HCT116 (cell line): ENCODE data around the gene STUM. TPM values are rescaled to one million over a fixed set of nuclear protein-coding genes. Genes with fewer than 3 reads are reported as not detected.

Experiments used
- ATAC-seq: fragments of 200-7000 bp; cut with Tn5 transposase; 2 replicates; pipeline ENCODE4 v1.9.1; 2020; ENCODE audit warnings: mild to moderate bottlenecking, moderate library complexity
- BruUV-seq: library from RNA; stranded (reverse); fragments of 400-500 nt; replicated peaks from 2 replicates; lab custom pipeline; 2021; lab: Mats Ljungman, UMichigan
- CTCF ChIA-PET: fragments of 300-600 bp; sonication (Branson Sonifier 250); formaldehyde crosslinking; loops from one replicate; lab custom pipeline; 2021; ENCODE audit warnings: antibody characterized with exemption; lab: Charles Lee
- POLR2A ChIA-PET: fragments of 300-600, 350-600 bp; sonication (Branson Sonifier 250); formaldehyde crosslinking; loops from one replicate; lab custom pipeline; 2021; ENCODE audit warnings: antibody characterized with exemption; lab: Charles Lee
- RAD21 ChIA-PET, 2 experiments: fragments of 300-600 bp; sonication (Branson Sonifier 250); formaldehyde crosslinking; loops; one replicate each; lab custom pipeline; 2023; ENCODE audit warnings: low total read pairs in 2 of 2; ENCODE audit not compliant: uncharacterized antibody in 2 of 2, unreplicated experiment in 2 of 2, low non-redundant PET in 1 of 2; lab: Charles Lee
- DNase-seq: peaks from one replicate; pipeline ENCODE4 v3.0.0-alpha.2; 2010; ENCODE audit warnings: low read depth, low spot score
- H2AFZ ChIP-seq: fragments of 200-600 bp; shearing (Covaris generic), sonication (generic); 2 replicates; pipeline ENCODE4 v1.6.1; 2017; ENCODE audit warnings: low read depth, mixed run types, mixed read lengths, antibody characterized with exemption, low read length; ENCODE audit not compliant: poor library complexity, severe bottlenecking
- H3K27ac ChIP-seq: 2 replicates; pipeline ENCODE4 v1.5.1; 2012; ENCODE audit warnings: low read depth, low read length
- H3K27me3 ChIP-seq: fragments of 200-600 bp; sonication (generic); 2 replicates; pipeline ENCODE4 v1.6.1; 2016; ENCODE audit warnings: mixed run types, low read length, mixed read lengths; ENCODE audit not compliant: insufficient read depth
- H3K36me3 ChIP-seq, 2 experiments: fragments of 200-500 bp in 1 of 2; fragments of 200-600 bp in 1 of 2; sonication (Bioruptor generic) in 1 of 2; sonication (generic) in 1 of 2; 2 replicates each; pipeline versions ENCODE4 v1.5.1 to v1.6.1; 2014 to 2016; ENCODE audit warnings: low read length in 2 of 2, inconsistent platforms in 1 of 2, mixed read lengths in 1 of 2, mixed run types in 1 of 2; ENCODE audit not compliant: insufficient read depth in 2 of 2, control insufficient read depth in 1 of 2
- H3K4me1 ChIP-seq, 2 experiments: fragments of 200-600 bp in 1 of 2; sonication (generic) in 1 of 2; 2 replicates each; pipeline versions ENCODE4 v1.5.1 to v1.6.1; 2012 to 2017; ENCODE audit warnings: low read length in 2 of 2, inconsistent platforms in 1 of 2, mild to moderate bottlenecking in 1 of 2, mixed read lengths in 1 of 2, mixed run types in 1 of 2, moderate library complexity in 1 of 2; ENCODE audit not compliant: insufficient read depth in 2 of 2, control insufficient read depth in 1 of 2
- H3K4me2 ChIP-seq: fragments of 200-600 bp; sonication (generic); 2 replicates; pipeline ENCODE4 v1.6.1; 2017; ENCODE audit warnings: mixed run types, low read length, mixed read lengths
- H3K4me3 ChIP-seq, 2 experiments: fragments of 200-600 bp in 1 of 2; sonication (generic) in 1 of 2; replicated peaks in 1 of 2; 2 replicates each; pipeline ENCODE4 v1.5.1; 2011 to 2016; ENCODE audit warnings: low read length in 2 of 2, control low read depth in 1 of 2, low read depth in 1 of 2, mild to moderate bottlenecking in 1 of 2, mixed read lengths in 1 of 2, mixed run types in 1 of 2
- H3K79me2 ChIP-seq: fragments of 200-600 bp; sonication (generic); 2 replicates; pipeline ENCODE4 v1.6.1; 2017; ENCODE audit warnings: mild to moderate bottlenecking, mixed run types, low read length, moderate library complexity, mixed read lengths; ENCODE audit not compliant: insufficient read depth
- H3K9ac ChIP-seq: fragments of 200-600 bp; sonication (generic); 2 replicates; pipeline ENCODE4 v1.6.1; 2016; ENCODE audit warnings: low read length, mixed read lengths
- H3K9me2 ChIP-seq: fragments of 200-600 bp; sonication (generic), shearing (Covaris generic); 2 replicates; pipeline ENCODE4 v1.6.1; 2017; ENCODE audit warnings: mixed run types, mild to moderate bottlenecking, moderate library complexity; ENCODE audit not compliant: insufficient read depth
- H3K9me3 ChIP-seq, 2 experiments: fragments of 200-500 bp in 1 of 2; fragments of 200-600 bp in 1 of 2; sonication (Bioruptor generic) in 1 of 2; sonication (generic) in 1 of 2; 2 replicates each; pipeline ENCODE4 v1.6.1; 2014 to 2017; ENCODE audit warnings: low read length in 2 of 2, mixed read lengths in 2 of 2, inconsistent platforms in 1 of 2, low read depth in 1 of 2, mild to moderate bottlenecking in 1 of 2, mixed run types in 1 of 2, moderate library complexity in 1 of 2; ENCODE audit not compliant: control insufficient read depth in 1 of 2, insufficient read depth in 1 of 2
- H4K20me1 ChIP-seq: fragments of 200-600 bp; sonication (generic), shearing (Covaris generic); 2 replicates; pipeline ENCODE4 v1.6.1; 2017; ENCODE audit warnings: mixed run types, mild to moderate bottlenecking, moderate library complexity; ENCODE audit not compliant: insufficient read depth
- CBX3 ChIP-seq: IDR thresholded peaks from 2 replicates; pipeline ENCODE4 v1.6.1; 2012; ENCODE audit warnings: low read depth
- CEBPB ChIP-seq: IDR thresholded peaks from 2 replicates; pipeline ENCODE4 v1.6.1; 2012; ENCODE audit warnings: low read depth
- EGR1 ChIP-seq: IDR thresholded peaks from 2 replicates; pipeline ENCODE4 v1.6.1; 2012; ENCODE audit warnings: low read depth
- EZH2 ChIP-seq: fragments of 200-600 bp; sonication (generic); IDR thresholded peaks from 2 replicates; pipeline ENCODE4 v1.6.1; 2017; ENCODE audit warnings: antibody characterized with exemption, mixed run types
- JUND ChIP-seq: IDR thresholded peaks from 2 replicates; pipeline ENCODE4 v1.6.1; 2012
- MAX ChIP-seq: IDR thresholded peaks from 2 replicates; pipeline ENCODE4 v1.6.1; 2012
- POLR2AphosphoS5 ChIP-seq: IDR thresholded peaks from 2 replicates; pipeline ENCODE4 v1.6.1; 2011; ENCODE audit warnings: mild to moderate bottlenecking, low read depth, low read length, moderate library complexity
- RAD21 ChIP-seq: IDR thresholded peaks from 2 replicates; pipeline ENCODE4 v1.6.1; 2012; ENCODE audit warnings: low read depth, mild to moderate bottlenecking
- SRF ChIP-seq: IDR thresholded peaks from 2 replicates; pipeline ENCODE4 v1.6.1; 2012; ENCODE audit warnings: low read depth
- ZBTB33 ChIP-seq: IDR thresholded peaks from 2 replicates; pipeline ENCODE4 v1.6.1; 2011; ENCODE audit warnings: mild to moderate bottlenecking, low read length, moderate library complexity; ENCODE audit not compliant: insufficient replicate concordance; ENCODE audit errors: extremely low read depth
- intact Hi-C: fragments of 100-400 bp; cut with micrococcal nuclease; formaldehyde crosslinking; loops from 2 replicates; pipeline ENCODE4 v1.10.0; 2022
- total RNA-seq: library from RNA; stranded (reverse); gene quantifications from one replicate; pipeline ENCODE4 v1.2.1, GENCODE V29; 2021; ENCODE audit not compliant: unreplicated experiment

STUM gene
- total RNA-seq, 1 experiment from 2014 or later, result not detected

- RAD21 ChIA-PET, result no interaction called here
- Histone ChIP-seq H3K4me2 (no peak overlapping the region), H3K27ac (no peak overlapping the region), H3K27me3 (0 out of 2 replicates have a peak, but pooled peaks cover 8% of the 10 kb centered on the region), H3K4me3 (no peak overlapping the region), H3K36me3 (no peaks in the 10 kb centered on the region), H2AFZ (no peak overlapping the region), H3K9ac (no peak overlapping the region), H3K9me3 (no peaks in the 10 kb centered on the region), H3K79me2 (no peaks in the 10 kb centered on the region), H3K9me2 (no peaks in the 10 kb centered on the region), H3K4me1 (peaks cover 0 to 3% of the 10 kb centered on the region in 2 experiments; a peak in 1 of 4 replicates), H4K20me1 (no peaks in the 10 kb centered on the region)
- CTCF ChIA-PET, result interaction anchor here (1.2 kb wide), 1 partner anchor 9 kb away, joined by 4 read pairs; no protein-coding TSS in a partner anchor
- BruUV-seq, result no TSS peak
- intact Hi-C loops, result no loop called here
- DNase-seq (no peak), ATAC-seq (no peak)
- TF ChIP-seq ZBTB33 (no peak), POLR2AphosphoS5 (no peak), MAX (no peak), CEBPB (no peak), RAD21 (no peak), EGR1 (no peak), SRF (no peak), EZH2 (no peak), JUND (no peak), CBX3 (no peak)
- POLR2A ChIA-PET, result no interaction called here
These were observed 51.2 kb downstream of the STUM start for GRCh38 chr1:226599636-226600238.
